HepG2 (cell line): ENCODE data around the gene PTGR2. TPM values are rescaled to one million over a fixed set of nuclear protein-coding genes. Genes with fewer than 3 reads are reported as not detected.
"Not testable (repeated sequence)": the region's sequence is repeated elsewhere in the genome, so short reads cannot be mapped to it uniquely, and the experiment has no call there.

Experiments
- ATAC-seq: fragments of 200-7000 bp; cut with Tn5 transposase; 3 replicates; pipeline ENCODE4 v1.9.1; 2020; ENCODE audit warnings: mild to moderate bottlenecking, moderate library complexity
- BruUV-seq: library from RNA; stranded (reverse); fragments of 400-500 nt; replicated peaks from 2 replicates; lab custom pipeline; 2021; lab: Mats Ljungman, UMichigan
- CTCF ChIA-PET: fragments of 300-600 bp; formaldehyde crosslinking; extraction: SDS; loops from one replicate; lab custom pipeline; 2021; ENCODE audit warnings: low total read pairs, inconsistent platforms, low intra/inter-chr PET ratio; lab: Yijun Ruan, JAX
- POLR2A ChIA-PET: fragments of 350-600 bp; sonication (Branson Sonifier 250); formaldehyde crosslinking; loops from one replicate; lab custom pipeline; 2020; ENCODE audit warnings: antibody characterized with exemption, inconsistent platforms; lab: Yijun Ruan, JAX
- DNase-seq: peaks from one replicate; pipeline ENCODE4 v3.0.0-alpha.2; 2015; ENCODE audit warnings: low spot score
- FAIRE-seq: peaks from 3 replicates; lab custom pipeline; 2011; peaks lifted over from hg19 to GRCh38; lab: Jason Lieb, UNC
- H2AFZ ChIP-seq: one replicate; pipeline ENCODE4 v1.6.1; 2011; ENCODE audit warnings: low read length, inconsistent platforms
- H3K27ac ChIP-seq: fragments of 300-600 bp; 3 replicates; pipeline ENCODE4 v1.8.0; 2011; ENCODE audit warnings: mixed run types, mild to moderate bottlenecking, mixed read lengths, low read length, inconsistent platforms; ENCODE audit not compliant: insufficient read depth; ENCODE audit errors: extremely low read length
- H3K27me3 ChIP-seq, 2 experiments: fragments of 200-600 bp in 1 of 2; 2 replicates in 1 of 2; 3 replicates in 1 of 2; pipeline versions ENCODE4 v1.6.0 to v1.8.0; 2011; ENCODE audit warnings: low read length in 2 of 2, mild to moderate bottlenecking in 2 of 2, moderate library complexity in 2 of 2, inconsistent platforms in 1 of 2; ENCODE audit not compliant: insufficient read depth in 2 of 2, control insufficient read depth in 1 of 2
- H3K36me3 ChIP-seq, 2 experiments: fragments of 200-600 bp in 1 of 2; replicated peaks in 1 of 2; 2 replicates in 1 of 2; 3 replicates in 1 of 2; pipeline versions ENCODE4 v1.5.1 to v1.8.0; 2011; ENCODE audit warnings: low read length in 2 of 2, inconsistent platforms in 1 of 2; ENCODE audit not compliant: insufficient read depth in 2 of 2, control insufficient read depth in 1 of 2
- H3K4me1 ChIP-seq: 2 replicates; pipeline ENCODE4 v1.5.1; 2012; ENCODE audit warnings: low read length, inconsistent platforms; ENCODE audit not compliant: insufficient read depth
- H3K4me2 ChIP-seq: 2 replicates; pipeline ENCODE4 v1.6.0; 2011; ENCODE audit warnings: low read depth, low read length, inconsistent platforms
- H3K4me3 ChIP-seq, 3 experiments: fragments of 200-600 bp in 1 of 3; sonication (generic), shearing (Covaris generic) in 1 of 3; replicated peaks in 1 of 3; 2 replicates each; pipeline ENCODE4 v1.5.1; 2011 to 2016; ENCODE audit warnings: low read length in 3 of 3, inconsistent platforms in 2 of 3, low read depth in 2 of 3, mild to moderate bottlenecking in 2 of 3, control low read depth in 1 of 3, mixed read lengths in 1 of 3; ENCODE audit not compliant: insufficient read depth in 1 of 3
- H3K79me2 ChIP-seq: one replicate; pipeline ENCODE4 v1.6.1; 2011; ENCODE audit warnings: low read length, inconsistent platforms; ENCODE audit not compliant: insufficient read depth
- H3K9ac ChIP-seq: 2 replicates; pipeline ENCODE4 v1.6.0; 2011; ENCODE audit warnings: mild to moderate bottlenecking, low read depth, low read length, inconsistent platforms; ENCODE audit not compliant: insufficient read depth
- H3K9me3 ChIP-seq: 2 replicates; pipeline ENCODE4 v1.5.1; 2012; ENCODE audit warnings: mild to moderate bottlenecking, low read length
- H4K20me1 ChIP-seq: 2 replicates; pipeline ENCODE4 v1.6.0; 2011; ENCODE audit warnings: inconsistent platforms, mild to moderate bottlenecking, low read length, moderate library complexity; ENCODE audit not compliant: insufficient read depth
- ASH2L ChIP-seq: fragments of 300-600, 200-600 bp; sonication (generic); IDR thresholded peaks from 2 replicates; pipeline ENCODE4 v1.7.0; 2017; ENCODE audit warnings: low read depth, mild to moderate bottlenecking, moderate library complexity, mixed read lengths, low read length; ENCODE audit not compliant: insufficient read length
- ATF4 ChIP-seq, 2 experiments: fragments of 450-650 bp in 1 of 2; sonication (generic) in 1 of 2; formaldehyde crosslinking; IDR thresholded peaks; 2 replicates each; pipeline versions ENCODE4 v1.5.0 to v1.8.0; 2020 to 2022; ENCODE audit warnings: mild to moderate bottlenecking in 1 of 2, missing genetic modification reagents in 1 of 2
- CEBPG ChIP-seq: IDR thresholded peaks from 2 replicates; pipeline ENCODE4 v1.6.1; 2016
- FOSL2 ChIP-seq: sonication (generic); formaldehyde crosslinking; IDR thresholded peaks from 2 replicates; pipeline ENCODE4 v1.4.0; 2020; ENCODE audit warnings: missing genetic modification reagents
- FOXA1 ChIP-seq, 2 experiments: fragments of 450-650 bp in 1 of 2; sonication (generic) in 1 of 2; formaldehyde crosslinking in 1 of 2; IDR thresholded peaks; 2 replicates each; pipeline versions ENCODE4 v1.4.0 to v1.6.1; 2016 to 2020; ENCODE audit warnings: missing genetic modification reagents in 1 of 2
- FOXA3 ChIP-seq: IDR thresholded peaks from 2 replicates; pipeline ENCODE4 v1.6.1; 2016; ENCODE audit warnings: missing genetic modification reagents, missing compliant biosample characterization
- RXRA ChIP-seq: sonication (generic); formaldehyde crosslinking; IDR thresholded peaks from 2 replicates; pipeline ENCODE4 v1.5.1; 2020; ENCODE audit warnings: missing genetic modification reagents
- SOX13 ChIP-seq, 3 experiments: fragments of 450-650 bp in 1 of 3; sonication (generic) in 1 of 3; formaldehyde crosslinking in 1 of 3; IDR thresholded peaks in 2 of 3; conservative IDR thresholded peaks in 1 of 3; 2 replicates each; pipeline versions ENCODE4 v1.5.0 to v1.6.1; 2016 to 2020; ENCODE audit warnings: antibody characterized with exemption in 1 of 3, mild to moderate bottlenecking in 1 of 3, missing compliant biosample characterization in 1 of 3, missing genetic modification reagents in 1 of 3, moderate library complexity in 1 of 3
- TEAD3 ChIP-seq: optimal IDR thresholded peaks from 2 replicates; pipeline ENCODE3; 2016; ENCODE audit warnings: borderline replicate concordance
- THRA ChIP-seq: sonication (generic); formaldehyde crosslinking; IDR thresholded peaks from 2 replicates; pipeline ENCODE4 v1.4.0; 2020; ENCODE audit warnings: missing genetic modification reagents, borderline replicate concordance
- ZNF335 ChIP-seq: sonication (generic); formaldehyde crosslinking; IDR thresholded peaks from 2 replicates; pipeline ENCODE4 v1.4.0; 2020; ENCODE audit warnings: missing genetic modification reagents
- ZNF646 ChIP-seq: sonication (generic); formaldehyde crosslinking; IDR thresholded peaks from 2 replicates; pipeline ENCODE4 v1.9.0; 2021; ENCODE audit warnings: mild to moderate bottlenecking, missing genetic modification reagents
- ZNF788 ChIP-seq: sonication (generic); formaldehyde crosslinking; IDR thresholded peaks from 2 replicates; pipeline ENCODE4 v1.5.0; 2020; ENCODE audit warnings: mild to moderate bottlenecking, missing genetic modification reagents, borderline replicate concordance
- WGBS: methylation state at CpG from one replicate; pipeline ENCODE4 v1.1.6; 2017; ENCODE audit warnings: low lambda C conversion rate; 5-methylcytosine and 5-hydroxymethylcytosine counted together
- in situ Hi-C: cut with HindIII; loops from 2 replicates; pipeline ENCODE4 v1.10.0; 2017; ENCODE audit warnings: low pct_unique_long_range_greater_than_20kb; ENCODE audit not compliant: extremely low pct_ligation_motif_present
- intact Hi-C: fragments of 100-400 bp; cut with micrococcal nuclease; formaldehyde crosslinking; loops from one replicate; pipeline ENCODE4 v1.10.0; 2022; ENCODE audit not compliant: unreplicated experiment
- polyA plus RNA-seq, 8 experiments: library from polyadenylated mRNA; depleted of rRNA in 3 of 8; stranded (reverse) in 7 of 8; unstranded in 1 of 8; fragments of >200 nt; fragmentation: Illumina TruSeq in 4 of 8; extraction: Trizol in 4 of 8; gene quantifications; 2 replicates each; pipeline versions ENCODE4 v1.2.1 to v1.2.3, GENCODE V29; 2011 to 2016; ENCODE audit warnings: low read depth in 4 of 8, missing spikeins in 1 of 8, mixed read lengths in 1 of 8; ENCODE audit not compliant: insufficient read depth in 1 of 8
- total RNA-seq, 5 experiments: library from RNA; depleted of rRNA; stranded (reverse); fragments of >200 nt; fragmentation: Illumina TruSeq; extraction: Trizol; gene quantifications; 2 replicates each; pipeline ENCODE4 v1.2.3, GENCODE V29; 2016; ENCODE audit warnings: low read depth in 1 of 5

PTGR2 gene
- total and polyA plus RNA-seq, 2 of the 13 experiments (the other 11 are each of a cell fraction or from before 2014, with no cell fraction given) = 3.0 to 4.3 TPM

GRCh38 chr14:73838293-73839034 is 13.2 kb upstream of the PTGR2 start:
- DNase-seq = peak; percentile 48
- TF ChIP-seq FOSL2 (CRISPR knock-in tag) (0 out of 2 replicates have a peak, but pooled peaks have one; percentile 14), SOX13 (CRISPR knock-in tag; conservative IDR thresholded peaks at IDR 0.05 in 1 of 2, IDR thresholded peaks at IDR 0.05 in 1 of 2) (peak in 1 of 2 experiments; percentile 16; a peak in 1 of 4 replicates), THRA (CRISPR knock-in tag) (peak; percentile 28; the same call in 1 of the 2 replicates), ASH2L (peak; percentile 13), TEAD3 (CRISPR knock-in tag) (peak; percentile 90), ZNF646 (CRISPR knock-in tag) (peak; percentile 94), ZNF788 (CRISPR knock-in tag) (0 out of 2 replicates have a peak, but pooled peaks have one; percentile 20), FOXA1 (CRISPR knock-in tag; IDR thresholded peaks at IDR 0.05) (peak; percentile 49; the same call in 1 of the 2 replicates), CEBPG (CRISPR knock-in tag) (peak; percentile 70), FOXA3 (CRISPR knock-in tag) (peak; percentile 47), ZNF335 (CRISPR knock-in tag) (peak; percentile 77), ATF4 (CRISPR knock-in tag; IDR thresholded peaks at IDR 0.05) (peak in 1 of 2 experiments; percentile 85; a peak in 2 of 4 replicates), RXRA (CRISPR knock-in tag) (0 out of 2 replicates have a peak, but pooled peaks have one; percentile 24)
- not testable (repeated sequence) for TF ChIP-seq SOX13, FOXA1 (IDR thresholded peaks at IDR 0.05)

More at GRCh38 chr14:73838293-73839034, 13.2 kb upstream of the PTGR2 start:
- H3K79me2 ChIP-seq, CTCF ChIA-PET, BruUV-seq, in situ Hi-C loops, H3K36me3 ChIP-seq, H3K27me3 ChIP-seq, H3K9ac ChIP-seq, H4K20me1 ChIP-seq, H3K27ac ChIP-seq, FAIRE-seq, H3K9me3 ChIP-seq: not testable (repeated sequence)
- POLR2A ChIA-PET = interaction anchor here (0.8 to 10.7 kb wide), 9 partner anchors 9 to 376 kb away, joined by 3 to 105 read pairs (median 4); partner anchors contain the start of gene PTGR2
- H3K4me1 ChIP-seq = peaks cover 54% of the 10 kb centered on the region
- H3K4me2 ChIP-seq = peak overlapping the region; percentile 61
- peak overlapping the region; percentile 80 for H2AFZ ChIP-seq
- intact Hi-C loops = loop anchor here (1.0 to 5.0 kb wide), 2 partner anchors 13 to 49 kb away; partner anchors contain the start of genes PTGR2 and ZNF410
- H3K4me3 ChIP-seq = peak overlapping the region in 2 of 3 experiments; percentile 8 to 22; a peak in 3 of 6 replicates
- ATAC-seq = peak; percentile 80
- WGBS = 0% methylated on average over 1 of the region's 7 CpGs
